Measurements from ENCODE around the gene ETV7.

ETV7 gene

GRCh38 chr6:36337814-36338213 lies 49.7 kb downstream of the ETV7 start:
- no peak for DNase-seq

- DNase-seq: no peak
These were observed 50.7 kb downstream of the ETV7 start, which contains the start of gene BNIP5 for GRCh38 chr6:36336779-36337241. TSS of gene BNIP5 (minus strand) at chr6:36336888. CDS start at chr6:36330690, 6,198 bp downstream.

GRCh38 chr6:36336208-36336710 lies 51.2 kb downstream of the ETV7 start:
- no peak for DNase-seq

- no peak for DNase-seq
These were observed 51.8 kb downstream of the ETV7 start for GRCh38 chr6:36335465-36336207.

- DNase-seq: peak; percentile 20
These were observed 52.5 kb downstream of the ETV7 start for GRCh38 chr6:36334832-36335459.

- DNase-seq: no peak
These were observed 53.3 kb downstream of the ETV7 start for GRCh38 chr6:36333931-36334725.

- DNase-seq: no peak
These were observed 54.1 kb downstream of the ETV7 start for GRCh38 chr6:36333171-36333895.

GRCh38 chr6:36331381-36331780 lies 56.1 kb downstream of the ETV7 start:
- DNase-seq: no peak

- DNase-seq: no peak
These were observed 57.1 kb downstream of the ETV7 start for GRCh38 chr6:36330366-36330765.

- DNase-seq: peak; percentile 29
These were observed 57.6 kb downstream of the ETV7 start for GRCh38 chr6:36329798-36330291.

GRCh38 chr6:36328600-36328999 lies 58.9 kb downstream of the ETV7 start:
- no peak for DNase-seq

GRCh38 chr6:36327919-36328236 lies 59.6 kb downstream of the ETV7 start:
- DNase-seq: no peak

GRCh38 chr6:36327226-36327918 lies 60.1 kb downstream of the ETV7 start:
- DNase-seq: peak; percentile 32

- DNase-seq: no peak
These were observed 61.0 kb downstream of the ETV7 start for GRCh38 chr6:36326356-36326995.

GRCh38 chr6:36324715-36325114 lies 62.8 kb downstream of the ETV7 start:
- DNase-seq: no peak

- no peak for DNase-seq
These were observed 63.3 kb downstream of the ETV7 start for GRCh38 chr6:36324191-36324590.

- DNase-seq: no peak
These were observed 64.4 kb downstream of the ETV7 start for GRCh38 chr6:36323062-36323461.

GRCh38 chr6:36322591-36322990 lies 64.9 kb downstream of the ETV7 start:
- no peak for DNase-seq

- no peak for DNase-seq
These were observed 67.0 kb downstream of the ETV7 start for GRCh38 chr6:36320475-36320874.

- no peak for DNase-seq
These were observed 67.6 kb downstream of the ETV7 start for GRCh38 chr6:36319821-36320220.

- DNase-seq: peak; percentile 77
These were observed 68.1 kb downstream of the ETV7 start for GRCh38 chr6:36319436-36319762.

All from NCI-H526 treated with DMSO at 0.1 percent for 48 hours (cell line).